SK-N-SH (cell line): Measurements from ENCODE around the gene MRPL36. TPM values are rescaled to one million over a fixed set of nuclear protein-coding genes. Genes with fewer than 3 reads are reported as not detected.

ENCODE experiments used
- CTCF ChIA-PET: fragments of 300-600, 350-600 bp; formaldehyde crosslinking; extraction: SDS; loops from one replicate; lab custom pipeline; 2021; lab: Yijun Ruan, JAX
- POLR2A ChIA-PET: fragments of 350-600 bp; sonication (Branson Sonifier 250); formaldehyde crosslinking; extraction: SDS; loops from one replicate; lab custom pipeline; 2020; ENCODE audit warnings: antibody characterized with exemption, inconsistent platforms; lab: Yijun Ruan, JAX
- DNase-seq: peaks from one replicate; pipeline ENCODE4 v3.0.0; 2012
- H2AFZ ChIP-seq: fragments of 200-600 bp; sonication (generic); 2 replicates; pipeline ENCODE4 v1.8.1; 2016; ENCODE audit warnings: antibody characterized with exemption, mild to moderate bottlenecking, low read depth
- H3F3A ChIP-seq: fragments of 200-600 bp; sonication (generic); replicated peaks from 2 replicates; pipeline ENCODE3; 2016; ENCODE audit warnings: antibody characterized with exemption, mild to moderate bottlenecking; ENCODE audit not compliant: insufficient read depth
- H3K27ac ChIP-seq, 2 experiments: fragments of 200-500 bp in 1 of 2; fragments of 200-600 bp in 1 of 2; sonication (Bioruptor generic) in 1 of 2; sonication (generic), shearing (Covaris generic) in 1 of 2; 2 replicates each; pipeline versions ENCODE4 v1.5.1 to v1.6.1; 2014 to 2016; ENCODE audit warnings: low read depth in 2 of 2, inconsistent platforms in 1 of 2, low read length in 1 of 2, mild to moderate bottlenecking in 1 of 2, mixed read lengths in 1 of 2
- H3K27me3 ChIP-seq: fragments of 200-600 bp; sonication (generic), shearing (Covaris generic); 2 replicates; pipeline ENCODE4 v1.6.1; 2016; ENCODE audit warnings: mixed run types; ENCODE audit not compliant: insufficient read depth
- H3K36me3 ChIP-seq, 2 experiments: fragments of 200-500 bp in 1 of 2; fragments of 200-600 bp in 1 of 2; sonication (Bioruptor generic) in 1 of 2; sonication (generic) in 1 of 2; replicated peaks in 1 of 2; 2 replicates each; pipeline versions ENCODE3 to v1.5.1; 2014 to 2016; ENCODE audit warnings: low read length in 1 of 2, mild to moderate bottlenecking in 1 of 2; ENCODE audit not compliant: insufficient read depth in 2 of 2, control insufficient read depth in 1 of 2
- H3K4me1 ChIP-seq, 2 experiments: fragments of 200-500 bp in 1 of 2; fragments of 200-600 bp in 1 of 2; sonication (Bioruptor generic) in 1 of 2; sonication (generic), shearing (Covaris generic) in 1 of 2; 2 replicates each; pipeline versions ENCODE4 v1.5.1 to v1.6.1; 2014 to 2016; ENCODE audit warnings: low read depth in 1 of 2, low read length in 1 of 2, mixed run types in 1 of 2; ENCODE audit not compliant: insufficient read depth in 2 of 2, control insufficient read depth in 1 of 2
- H3K4me2 ChIP-seq: fragments of 200-600 bp; sonication (generic), shearing (Covaris generic); 2 replicates; pipeline ENCODE4 v1.6.1; 2017; ENCODE audit warnings: mixed run types
- H3K4me3 ChIP-seq, 2 experiments: fragments of 200-500 bp in 1 of 2; fragments of 200-600 bp in 1 of 2; sonication (Bioruptor generic) in 1 of 2; sonication (generic), shearing (Covaris generic) in 1 of 2; 2 replicates each; pipeline versions ENCODE4 v1.5.1 to v1.8.1; 2014 to 2016; ENCODE audit warnings: low read depth in 2 of 2, inconsistent platforms in 1 of 2, low read length in 1 of 2, mild to moderate bottlenecking in 1 of 2, mixed read lengths in 1 of 2, moderate library complexity in 1 of 2
- H3K79me2 ChIP-seq: fragments of 200-600 bp; sonication (generic); 2 replicates; pipeline ENCODE4 v1.8.1; 2017; ENCODE audit warnings: mild to moderate bottlenecking; ENCODE audit not compliant: insufficient read depth
- H3K9ac ChIP-seq: fragments of 200-600 bp; sonication (generic); 2 replicates; pipeline ENCODE4 v1.6.1; 2017; ENCODE audit warnings: mixed run types
- H3K9me2 ChIP-seq: fragments of 200-600 bp; sonication (generic); 2 replicates; pipeline ENCODE4 v1.6.1; 2017; ENCODE audit warnings: mixed run types
- H3K9me3 ChIP-seq: fragments of 200-600 bp; sonication (generic); 2 replicates; pipeline ENCODE4 v1.6.1; 2017; ENCODE audit warnings: mixed run types, mild to moderate bottlenecking, moderate library complexity
- H4K20me1 ChIP-seq: fragments of 200-600 bp; sonication (generic); 2 replicates; pipeline ENCODE4 v1.6.1; 2017; ENCODE audit warnings: mild to moderate bottlenecking, mixed run types; ENCODE audit not compliant: insufficient read depth
- CHD2 ChIP-seq: fragments of 150-350 bp; IDR thresholded peaks from 2 replicates; pipeline ENCODE4 v1.6.1; 2018; ENCODE audit warnings: low read length; ENCODE audit not compliant: partially characterized antibody
- CTCF ChIP-seq: fragments of 200-600 bp; sonication (generic); IDR thresholded peaks from 2 replicates; pipeline ENCODE4 v1.6.1; 2017; ENCODE audit warnings: antibody characterized with exemption, mild to moderate bottlenecking, moderate library complexity
- FOXJ3 ChIP-seq: sonication (generic); formaldehyde crosslinking; IDR thresholded peaks from 2 replicates; pipeline ENCODE4 v1.5.1; 2020; ENCODE audit warnings: mild to moderate bottlenecking, missing genetic modification reagents
- FOXM1 ChIP-seq: IDR thresholded peaks from 2 replicates; pipeline ENCODE4 v1.4.0; 2012; ENCODE audit warnings: low read depth, mild to moderate bottlenecking
- GATA2 ChIP-seq: sonication (generic); formaldehyde crosslinking; IDR thresholded peaks from 2 replicates; pipeline ENCODE4 v1.5.0; 2020; ENCODE audit warnings: mild to moderate bottlenecking, missing genetic modification reagents
- IRF3 ChIP-seq: fragments of 150-350 bp; IDR thresholded peaks from 2 replicates; pipeline ENCODE4 v1.6.1; 2016; ENCODE audit warnings: mild to moderate bottlenecking, low read depth, low read length
- JUND ChIP-seq: IDR thresholded peaks from 2 replicates; pipeline ENCODE4 v1.4.0; 2012
- MEF2A ChIP-seq: IDR thresholded peaks from 2 replicates; pipeline ENCODE4 v1.4.0; 2012; ENCODE audit warnings: low read depth, borderline replicate concordance
- PBX3 ChIP-seq: IDR thresholded peaks from 2 replicates; pipeline ENCODE4; 2012
- POLR2AphosphoS5 ChIP-seq: IDR thresholded peaks from 2 replicates; pipeline ENCODE4 v1.6.1; 2012; ENCODE audit warnings: low read depth, low read length
- RCOR1 ChIP-seq: fragments of 150-350 bp; IDR thresholded peaks from 2 replicates; pipeline ENCODE4 v1.6.1; 2017; ENCODE audit warnings: antibody characterized with exemption, low read length
- REST ChIP-seq: IDR thresholded peaks from 2 replicates; pipeline ENCODE4 v1.6.1; 2012; ENCODE audit warnings: mild to moderate bottlenecking, low read depth, low read length, moderate library complexity
- SIN3A ChIP-seq: IDR thresholded peaks from 2 replicates; pipeline ENCODE4 v1.6.1; 2012; ENCODE audit warnings: low read depth, mild to moderate bottlenecking, low read length, moderate library complexity, borderline replicate concordance
- SMC3 ChIP-seq: IDR thresholded peaks from 2 replicates; pipeline ENCODE4 v1.6.1; 2012; ENCODE audit warnings: low read depth, low read length, improper control_type of control experiment
- TAF1 ChIP-seq: IDR thresholded peaks from 2 replicates; pipeline ENCODE4 v1.6.1; 2012; ENCODE audit warnings: low read depth, mild to moderate bottlenecking, low read length, moderate library complexity, borderline replicate concordance
- TCF12 ChIP-seq: IDR thresholded peaks from 2 replicates; pipeline ENCODE4 v1.4.0; 2012
- USF1 ChIP-seq: IDR thresholded peaks from 2 replicates; pipeline ENCODE4 v1.4.0; 2012; ENCODE audit warnings: low read depth, borderline replicate concordance
- USF2 ChIP-seq: fragments of 150-350 bp; IDR thresholded peaks from 2 replicates; pipeline ENCODE4 v1.6.1; 2017; ENCODE audit warnings: antibody characterized with exemption, low read length, low read depth, borderline replicate concordance
- WGBS: methylation state at CpG from one replicate; pipeline ENCODE4 v1.1.6; 2017; ENCODE audit warnings: low lambda C conversion rate; 5-methylcytosine and 5-hydroxymethylcytosine counted together
- polyA plus RNA-seq, 3 experiments: library from polyadenylated mRNA; depleted of rRNA; stranded (reverse); fragments of >200 nt; gene quantifications; 2 replicates each; pipeline ENCODE4 v1.2.3, GENCODE V29; 2012

MRPL36 gene
- polyA plus RNA-seq, 1 of the 3 experiments (the other 2 are of a cell fraction): 78.4 TPM

GRCh38 chr5:1765880-1766235 is 33.8 kb downstream of the MRPL36 start:
- Histone ChIP-seq H3K9me3 (no peaks in the 10 kb centered on the region), H4K20me1 (no peaks in the 10 kb centered on the region), H3F3A (no peaks in the 10 kb centered on the region), H3K4me1 (no peaks in the 10 kb centered on the region), H2AFZ (no peak overlapping the region), H3K27me3 (peaks cover 81% of the 10 kb centered on the region), H3K79me2 (no peaks in the 10 kb centered on the region), H3K27ac (no peak overlapping the region), H3K9ac (no peak overlapping the region), H3K4me2 (no peak overlapping the region), H3K9me2 (no peaks in the 10 kb centered on the region), H3K4me3 (no peak overlapping the region), H3K36me3 (no peaks in the 10 kb centered on the region)
- whole genome bisulfite sequencing: 11% methylated on average over 3 of the region's 3 CpGs
- TF ChIP-seq PBX3: no peak
- TF ChIP-seq CHD2: no peak
- no peak for TF ChIP-seq JUND
- TF ChIP-seq TAF1: no peak
- TF ChIP-seq USF2: no peak
- no peak for TF ChIP-seq RCOR1
- no peak for TF ChIP-seq FOXJ3 (CRISPR knock-in tag)
- no peak for TF ChIP-seq SMC3
- no peak for TF ChIP-seq USF1
- TF ChIP-seq TCF12: no peak
- no peak for TF ChIP-seq CTCF
- no peak for TF ChIP-seq REST
- TF ChIP-seq SIN3A: no peak
- no peak for TF ChIP-seq GATA2
- TF ChIP-seq FOXM1: no peak
- TF ChIP-seq POLR2AphosphoS5: no peak
- no peak for TF ChIP-seq IRF3
- no peak for TF ChIP-seq MEF2A
- ChIA-PET POLR2A (no interaction called here), CTCF (no interaction called here)
- no peak for DNase-seq
